H1 (cell line): ENCODE data around the gene TMEM243.
A peak's percentile ranks its signal among the peaks of the same experiment; 100 is the strongest.

ENCODE experiments used
- CREB1 ChIP-seq: IDR thresholded peaks from 2 replicates; pipeline ENCODE4 v1.6.1; 2012; ENCODE audit warnings: inconsistent platforms
- CTCF ChIP-seq, 3 experiments: IDR thresholded peaks; 1 replicate in 2 of 3; 2 replicates in 1 of 3; pipeline versions ENCODE4 v1.5.1 to v1.6.1; 2011; ENCODE audit warnings: low read length in 3 of 3, mild to moderate bottlenecking in 3 of 3, inconsistent platforms in 2 of 3, low read depth in 1 of 3, moderate library complexity in 1 of 3; ENCODE audit not compliant: insufficient read depth in 1 of 3; ENCODE audit errors: control extremely low read depth in 1 of 3
- EZH2 ChIP-seq: fragments of 200-600 bp; sonication (generic); IDR thresholded peaks from 2 replicates; pipeline ENCODE4 v1.7.1; 2012; ENCODE audit warnings: low read depth, mild to moderate bottlenecking, moderate library complexity, low read length, inconsistent platforms; ENCODE audit not compliant: severe bottlenecking
- FOSL1 ChIP-seq: IDR thresholded peaks from 2 replicates; pipeline ENCODE4 v1.6.1; 2011; ENCODE audit warnings: mild to moderate bottlenecking, low read depth, low read length, moderate library complexity; ENCODE audit not compliant: insufficient read depth
- MAX ChIP-seq: IDR thresholded peaks from 2 replicates; pipeline ENCODE4 v1.6.1; 2012; ENCODE audit warnings: inconsistent platforms
- PHF8 ChIP-seq: fragments of 200-600 bp; sonication (generic); conservative IDR thresholded peaks from 2 replicates; pipeline ENCODE4 v1.7.1; 2012; ENCODE audit warnings: low read depth, mild to moderate bottlenecking, inconsistent platforms, low read length, moderate library complexity
- POLR2A ChIP-seq, 2 experiments: IDR thresholded peaks; 1 replicate in 1 of 2; 2 replicates in 1 of 2; pipeline ENCODE4 v1.6.1; 2011; ENCODE audit warnings: low read depth in 2 of 2, low read length in 2 of 2, mild to moderate bottlenecking in 2 of 2; ENCODE audit errors: control extremely low read depth in 1 of 2
- POLR2AphosphoS5 ChIP-seq: IDR thresholded peaks from 2 replicates; pipeline ENCODE4 v1.6.1; 2011; ENCODE audit warnings: low read depth, low read length
- RFX5 ChIP-seq: IDR thresholded peaks from 2 replicates; pipeline ENCODE4 v1.6.1; 2011; ENCODE audit warnings: low read depth, low read length, improper control_type of control experiment, borderline replicate concordance
- SIX5 ChIP-seq: IDR thresholded peaks from 2 replicates; pipeline ENCODE4 v1.6.1; 2011; ENCODE audit warnings: mild to moderate bottlenecking, low read depth, low read length

- TF ChIP-seq SIX5 = no peak
- TF ChIP-seq POLR2AphosphoS5 = peak; percentile 96
- no peak for TF ChIP-seq CTCF (IDR thresholded peaks at IDR 0.05; ENCODE audit: control extremely low read depth in 1 of 3, insufficient read depth in 1 of 3, low read depth in 1 of 3, low read length in 3 of 3)
- TF ChIP-seq POLR2A (IDR thresholded peaks at IDR 0.05; ENCODE audit: control extremely low read depth in 1 of 2, low read depth in 2 of 2, low read length in 2 of 2) = peak; percentile 87 to 94
- peak; percentile 38 for TF ChIP-seq MAX
- TF ChIP-seq CREB1 = peak; percentile 93
- TF ChIP-seq FOSL1 = no peak
- peak; percentile 94 for TF ChIP-seq PHF8
- TF ChIP-seq EZH2 = no peak
- TF ChIP-seq RFX5 = no peak
Measured at GRCh38 chr7:87152112-87152896, 67.2 kb downstream of the TMEM243 start, which contains the start of gene DMTF1.
